T-helper 1 cell treated with Interleukin-12 subunit alpha and Interleukin-12 subunit beta and Interleukin-4 antibody, amounts not matched to agents 30 μg/mL and 1 μg/mL, for 36 hours (primary cell): ENCODE measurements around the gene DDHD1.

Experiments
- H3K27ac Mint-ChIP-seq: one replicate; pipeline ENCODE4 v1.8.0; 2021; ENCODE audit warnings: mild to moderate bottlenecking, mixed read lengths
- H3K27me3 Mint-ChIP-seq: one replicate; pipeline ENCODE4 v1.8.0; 2021; ENCODE audit warnings: low read depth, mixed read lengths
- H3K36me3 Mint-ChIP-seq: one replicate; pipeline ENCODE4 v1.8.0; 2021; ENCODE audit warnings: low read depth, mixed read lengths
- H3K4me1 Mint-ChIP-seq: one replicate; pipeline ENCODE4 v1.8.0; 2021; ENCODE audit warnings: low read depth, mixed read lengths
- H3K4me3 Mint-ChIP-seq: one replicate; pipeline ENCODE4 v1.8.0; 2021; ENCODE audit warnings: mild to moderate bottlenecking, moderate library complexity, mixed read lengths
- H3K9me3 Mint-ChIP-seq: one replicate; pipeline ENCODE4 v1.8.0; 2021; ENCODE audit warnings: mixed read lengths

Gene DDHD1

DNA sequence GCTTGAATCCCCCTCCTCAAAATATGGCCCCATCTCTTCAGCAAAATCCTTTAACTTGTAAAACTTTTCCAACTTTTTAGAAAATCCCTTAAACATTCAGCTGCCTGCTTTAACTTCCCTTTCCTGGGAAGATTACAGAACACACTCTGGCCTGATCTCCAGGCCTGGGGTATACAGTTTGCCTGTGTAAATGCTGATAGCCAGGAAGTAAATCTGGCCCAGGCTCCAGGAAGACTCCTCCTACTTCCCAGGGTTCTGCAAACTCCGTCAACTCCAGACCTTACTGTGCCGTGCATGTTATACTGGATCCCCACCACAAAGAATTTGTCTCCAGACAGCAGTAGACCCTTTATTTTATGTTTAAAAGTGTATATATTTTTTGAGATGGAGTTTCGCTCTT is 135.3 kb downstream of the DDHD1 start:
- Mint-ChIP-seq H3K9me3 (peaks cover 4% of the 10 kb centered on the region), H3K36me3 (peaks cover 21% of the 10 kb centered on the region), H3K4me1 (no peaks in the 10 kb centered on the region), H3K4me3 (no peak overlapping the region), H3K27ac (peak overlapping the region; percentile 4), H3K27me3 (peaks cover 4% of the 10 kb centered on the region)

DNA sequence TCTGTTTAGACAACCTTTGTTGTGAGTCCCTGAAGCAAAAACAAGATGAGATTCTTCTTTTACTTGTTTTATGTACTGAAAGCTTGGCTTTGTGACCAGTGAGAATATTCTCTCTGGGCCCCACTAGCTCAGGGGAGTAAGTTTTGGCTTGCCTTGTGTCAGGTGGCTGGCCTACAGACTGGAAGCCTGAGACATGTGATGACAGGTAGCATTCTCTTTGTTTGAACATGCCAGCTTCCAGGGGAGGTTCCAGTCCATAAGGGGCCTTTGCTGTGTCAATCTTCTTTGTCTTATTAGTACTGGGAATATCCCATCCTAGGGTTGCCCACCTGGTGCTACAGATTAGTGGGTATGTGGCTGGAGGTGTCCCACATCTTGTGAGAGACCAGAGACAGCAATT is 136.2 kb downstream of the DDHD1 start:
- Mint-ChIP-seq H3K4me3 (no peak overlapping the region), H3K9me3 (peaks cover 4% of the 10 kb centered on the region), H3K27ac (no peak overlapping the region), H3K27me3 (peaks cover 4% of the 10 kb centered on the region), H3K36me3 (peaks cover 15% of the 10 kb centered on the region), H3K4me1 (no peaks in the 10 kb centered on the region)

DNA sequence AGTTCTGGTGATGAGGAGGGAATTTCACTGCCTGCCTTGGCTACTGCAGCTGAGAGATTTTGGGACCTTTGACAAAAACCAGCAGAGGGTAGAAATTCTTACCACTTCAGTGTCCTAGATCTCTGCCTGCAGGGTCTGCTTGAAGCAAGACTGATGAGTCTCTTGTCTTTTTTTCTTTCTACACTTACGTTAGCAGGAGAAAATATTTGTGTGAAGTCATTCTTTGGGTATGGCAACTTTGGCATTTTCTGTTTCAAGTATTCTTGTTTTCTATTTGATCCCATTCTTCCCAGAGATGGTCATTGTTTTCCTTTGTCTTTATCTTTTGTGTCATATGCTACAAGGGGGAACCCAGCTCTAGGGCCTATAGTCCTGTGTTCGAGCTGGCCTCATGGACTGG is 136.6 kb downstream of the DDHD1 start:
- peaks cover 4% of the 10 kb centered on the region for H3K9me3 Mint-ChIP-seq
- H3K36me3 Mint-ChIP-seq, result peaks cover 15% of the 10 kb centered on the region
- no peak overlapping the region for H3K4me3 Mint-ChIP-seq
- no peaks in the 10 kb centered on the region for H3K4me1 Mint-ChIP-seq
- peaks cover 4% of the 10 kb centered on the region for H3K27me3 Mint-ChIP-seq
- H3K27ac Mint-ChIP-seq, result no peak overlapping the region

DNA sequence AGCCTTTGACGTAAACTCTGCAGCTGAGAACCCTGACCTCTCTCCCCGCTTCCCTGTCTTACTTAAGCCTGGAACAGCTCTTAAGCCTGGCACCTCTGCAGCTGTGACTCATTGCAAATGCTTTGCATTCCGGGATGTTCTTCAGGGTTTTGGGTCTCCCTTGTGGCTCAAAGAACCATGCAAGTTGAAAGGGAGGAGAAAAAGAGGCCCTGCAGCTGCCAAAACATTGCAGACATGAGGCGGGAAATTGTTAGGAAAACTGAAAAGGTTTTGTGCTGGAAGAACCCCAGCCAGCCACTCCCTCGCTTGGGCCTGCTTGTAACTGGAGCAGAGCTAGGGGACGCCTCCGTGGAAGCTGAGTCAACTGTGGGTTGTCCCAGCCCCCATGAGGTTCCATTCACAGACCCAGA is 142.1 kb downstream of the DDHD1 start:
- Mint-ChIP-seq H3K4me1 (peaks cover 6% of the 10 kb centered on the region), H3K27me3 (peaks cover 4% of the 10 kb centered on the region), H3K9me3 (no peaks in the 10 kb centered on the region), H3K27ac (no peak overlapping the region), H3K4me3 (no peak overlapping the region), H3K36me3 (no peaks in the 10 kb centered on the region)

DNA sequence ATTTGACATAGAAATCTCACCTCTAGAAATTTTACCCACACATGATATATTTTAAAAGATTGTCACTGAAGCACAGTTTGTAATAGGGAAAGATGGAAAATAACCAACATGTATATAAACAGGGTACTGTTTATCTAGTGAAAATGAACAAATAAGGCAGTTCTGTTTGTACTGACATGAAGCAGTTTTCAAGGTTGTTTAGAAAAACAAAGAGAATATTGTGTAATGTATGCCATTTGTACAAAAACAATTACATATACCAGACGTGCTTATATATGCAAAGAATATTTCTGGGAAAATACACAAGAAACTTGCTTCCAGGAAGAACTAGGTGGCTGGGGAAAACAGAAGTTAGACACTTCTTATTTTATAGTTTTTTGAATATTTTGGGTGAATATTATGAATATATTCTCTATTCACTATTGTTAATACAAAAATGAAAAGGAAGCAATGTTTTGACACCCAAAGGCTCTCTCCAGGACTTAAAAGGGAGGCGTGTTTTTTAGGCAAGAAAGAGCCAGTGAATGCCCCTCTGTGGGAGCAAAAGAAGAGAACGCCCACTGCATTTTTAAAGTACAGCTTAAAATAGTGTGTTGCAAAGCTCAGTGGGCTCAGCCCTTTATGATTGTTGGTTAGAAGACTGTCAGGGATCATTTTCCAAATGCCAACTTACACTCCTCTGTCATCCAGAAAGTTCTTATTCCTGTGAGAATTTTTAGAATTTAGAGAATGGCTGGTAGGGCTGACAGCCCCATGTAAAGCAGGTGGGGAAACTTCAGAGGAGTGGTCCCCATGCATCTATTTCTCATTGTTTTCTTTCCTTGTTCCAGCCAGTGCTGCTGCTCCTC is 142.7 kb downstream of the DDHD1 start:
- Mint-ChIP-seq H3K9me3 (no peaks in the 10 kb centered on the region), H3K4me3 (no peak overlapping the region), H3K27me3 (peaks cover 4% of the 10 kb centered on the region), H3K36me3 (no peaks in the 10 kb centered on the region), H3K27ac (no peak overlapping the region), H3K4me1 (peaks cover 6% of the 10 kb centered on the region)

DNA sequence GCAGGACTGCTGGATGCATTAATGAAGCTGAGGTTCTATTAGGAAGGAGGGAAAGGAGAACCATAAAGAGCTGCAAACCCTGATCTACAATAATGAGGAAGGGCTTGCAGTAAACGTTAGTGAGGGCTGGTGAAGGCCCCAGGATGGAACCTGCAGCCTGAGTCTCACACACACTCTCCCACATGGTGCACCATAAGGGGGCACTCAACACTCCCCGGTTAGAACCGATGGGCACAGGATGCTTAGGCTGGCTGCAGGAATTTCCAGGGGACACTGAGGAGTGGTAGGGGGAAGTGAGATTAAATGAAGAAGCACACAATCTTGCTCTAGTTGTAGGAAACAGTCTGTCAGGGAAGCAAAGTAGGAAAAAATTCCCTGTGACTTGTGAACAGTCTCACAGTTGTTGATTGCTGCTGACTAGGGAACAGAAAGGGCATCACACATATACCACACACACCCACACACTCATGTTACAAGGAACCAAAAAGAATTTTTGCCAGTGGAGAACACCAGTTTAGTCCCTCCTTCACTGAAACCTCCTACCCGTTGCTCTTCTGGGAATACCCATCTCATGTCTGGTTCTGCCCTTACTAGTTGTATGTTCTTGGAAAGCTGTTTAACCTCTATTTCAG is 146.1 kb downstream of the DDHD1 start:
- Mint-ChIP-seq H3K9me3 (no peaks in the 10 kb centered on the region), H3K36me3 (no peaks in the 10 kb centered on the region), H3K4me1 (peaks cover 6% of the 10 kb centered on the region), H3K27me3 (no peaks in the 10 kb centered on the region), H3K4me3 (no peak overlapping the region), H3K27ac (no peak overlapping the region)

DNA sequence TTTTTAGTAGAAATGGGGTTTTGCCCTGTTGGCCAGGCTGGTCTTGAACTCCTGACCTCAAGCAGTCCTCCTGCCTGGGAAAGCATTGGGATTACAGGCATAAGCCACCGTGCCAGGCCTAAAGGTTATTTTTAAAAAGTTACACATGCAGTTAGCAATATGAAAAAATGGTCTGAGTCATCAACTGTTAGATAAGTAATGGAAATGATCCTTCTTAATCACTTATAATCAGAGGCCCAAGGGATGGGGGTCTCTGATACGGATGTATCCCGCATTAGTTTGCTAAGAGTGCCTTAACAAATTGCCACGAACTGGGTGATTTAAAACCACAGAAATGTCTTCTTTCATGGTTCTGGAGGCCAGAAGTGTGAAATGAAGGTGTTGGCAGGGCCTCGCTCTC is 148.1 kb downstream of the DDHD1 start:
- Mint-ChIP-seq H3K36me3 (no peaks in the 10 kb centered on the region), H3K4me1 (peaks cover 4% of the 10 kb centered on the region), H3K27ac (no peak overlapping the region), H3K9me3 (no peaks in the 10 kb centered on the region), H3K4me3 (no peak overlapping the region), H3K27me3 (no peaks in the 10 kb centered on the region)

DNA sequence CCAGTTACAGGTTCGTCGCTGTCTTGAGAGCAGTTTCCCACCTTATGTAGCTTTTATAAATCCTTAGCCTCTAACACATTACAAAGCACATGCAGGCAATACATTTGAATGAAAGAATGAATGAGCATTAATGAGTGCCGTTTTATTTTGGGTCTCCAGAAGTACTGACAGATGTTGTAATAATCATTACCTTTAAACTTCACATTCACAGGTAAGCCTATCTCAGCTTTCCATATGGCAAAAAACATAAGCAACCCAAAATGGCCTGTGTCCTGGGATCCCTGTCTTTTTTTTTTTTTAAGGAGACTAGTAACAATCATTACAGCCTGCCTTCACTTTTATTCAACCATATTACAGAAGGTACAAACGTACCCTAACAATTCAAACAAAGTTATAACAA is 149.3 kb downstream of the DDHD1 start:
- H3K9me3 Mint-ChIP-seq, result no peaks in the 10 kb centered on the region
- no peak overlapping the region for H3K27ac Mint-ChIP-seq
- H3K27me3 Mint-ChIP-seq, result no peaks in the 10 kb centered on the region
- H3K4me1 Mint-ChIP-seq, result peaks cover 4% of the 10 kb centered on the region
- H3K4me3 Mint-ChIP-seq, result no peak overlapping the region
- H3K36me3 Mint-ChIP-seq, result no peaks in the 10 kb centered on the region

DNA sequence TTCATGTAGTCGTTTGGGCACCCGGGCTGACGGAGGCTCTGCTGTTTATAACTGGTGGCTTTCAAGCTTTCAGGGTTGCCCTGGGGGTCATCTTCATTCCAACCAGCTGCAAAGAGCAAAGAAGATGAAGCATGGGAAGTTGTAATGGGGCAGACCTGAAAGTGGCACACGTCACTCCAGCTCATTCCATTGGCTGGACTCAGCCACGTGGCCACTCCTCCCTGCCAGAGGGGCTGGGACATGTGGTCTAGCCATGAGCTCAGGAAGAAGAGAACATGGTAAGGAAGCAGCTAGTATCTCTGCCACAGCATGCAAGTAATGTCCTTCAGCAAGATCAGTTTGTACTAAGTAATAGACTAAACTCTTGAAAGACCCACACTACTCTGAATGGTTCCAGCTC is 150.5 kb downstream of the DDHD1 start:
- no peak overlapping the region for H3K27ac Mint-ChIP-seq
- no peaks in the 10 kb centered on the region for H3K36me3 Mint-ChIP-seq
- no peak overlapping the region for H3K4me3 Mint-ChIP-seq
- peaks cover 3% of the 10 kb centered on the region for H3K4me1 Mint-ChIP-seq
- no peaks in the 10 kb centered on the region for H3K9me3 Mint-ChIP-seq
- no peaks in the 10 kb centered on the region for H3K27me3 Mint-ChIP-seq

DNA sequence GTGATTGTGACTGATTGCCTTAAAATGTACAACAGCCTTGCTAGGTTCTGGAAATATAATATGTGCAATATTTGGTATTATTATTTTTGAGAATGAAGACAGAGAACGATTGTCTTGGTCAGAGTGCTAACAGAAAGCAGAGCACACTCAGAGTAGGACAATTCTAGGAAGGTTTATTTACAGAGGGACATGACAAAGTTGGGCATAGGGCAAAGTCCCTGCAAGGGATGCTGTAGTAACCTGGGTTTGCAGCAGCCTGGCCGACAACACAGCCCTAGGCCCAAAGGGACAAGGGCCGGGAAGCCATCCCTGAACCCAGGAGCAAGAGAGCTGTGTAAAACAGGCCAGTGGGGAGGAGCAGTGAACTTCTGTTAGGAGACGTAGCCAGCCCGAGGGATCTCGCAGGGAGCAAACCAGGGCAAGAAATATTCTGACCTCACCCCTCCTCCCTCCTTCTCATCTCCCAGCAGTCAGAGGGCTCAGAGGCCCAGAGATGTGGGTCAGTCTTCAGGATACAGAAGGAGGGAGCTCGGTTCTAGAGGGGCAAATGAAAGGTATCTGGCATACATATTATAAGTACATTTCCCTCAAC is 151.2 kb downstream of the DDHD1 start:
- no peaks in the 10 kb centered on the region for H3K27me3 Mint-ChIP-seq
- no peaks in the 10 kb centered on the region for H3K9me3 Mint-ChIP-seq
- no peak overlapping the region for H3K4me3 Mint-ChIP-seq
- no peaks in the 10 kb centered on the region for H3K4me1 Mint-ChIP-seq
- H3K36me3 Mint-ChIP-seq, result no peaks in the 10 kb centered on the region
- H3K27ac Mint-ChIP-seq, result no peak overlapping the region

DNA sequence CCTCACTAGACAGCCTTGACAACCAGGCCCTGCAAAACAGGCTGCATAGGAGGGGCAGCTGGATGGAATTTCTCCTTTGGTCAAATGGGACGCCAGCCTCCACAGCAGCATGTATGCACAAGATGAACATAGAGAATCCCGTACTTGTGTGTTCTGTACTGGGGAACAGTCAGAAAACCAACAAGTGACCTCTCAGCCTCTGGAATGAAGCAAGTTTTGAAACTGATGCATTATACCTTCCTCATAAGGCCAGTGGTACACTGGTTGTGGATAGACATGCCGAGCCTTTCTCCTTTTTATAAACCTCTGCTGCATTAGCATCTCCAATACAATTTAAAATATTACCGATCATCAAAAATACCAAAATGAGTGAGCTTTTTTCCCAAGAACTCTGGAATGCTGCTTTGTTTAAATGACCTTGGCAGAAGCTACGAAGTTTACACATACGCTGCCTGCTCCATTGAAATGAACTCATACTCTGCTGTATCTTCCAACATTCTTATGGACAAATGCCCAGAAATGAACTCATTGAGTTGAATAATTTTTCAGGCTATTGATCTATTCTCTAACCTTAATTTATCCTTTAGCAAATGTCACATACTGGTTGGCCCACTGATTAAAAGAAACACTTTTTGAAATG is 154.6 kb downstream of the DDHD1 start:
- Mint-ChIP-seq H3K27ac (no peak overlapping the region), H3K9me3 (no peaks in the 10 kb centered on the region), H3K4me1 (no peaks in the 10 kb centered on the region), H3K27me3 (no peaks in the 10 kb centered on the region), H3K4me3 (no peak overlapping the region), H3K36me3 (peaks cover 3% of the 10 kb centered on the region)

DNA sequence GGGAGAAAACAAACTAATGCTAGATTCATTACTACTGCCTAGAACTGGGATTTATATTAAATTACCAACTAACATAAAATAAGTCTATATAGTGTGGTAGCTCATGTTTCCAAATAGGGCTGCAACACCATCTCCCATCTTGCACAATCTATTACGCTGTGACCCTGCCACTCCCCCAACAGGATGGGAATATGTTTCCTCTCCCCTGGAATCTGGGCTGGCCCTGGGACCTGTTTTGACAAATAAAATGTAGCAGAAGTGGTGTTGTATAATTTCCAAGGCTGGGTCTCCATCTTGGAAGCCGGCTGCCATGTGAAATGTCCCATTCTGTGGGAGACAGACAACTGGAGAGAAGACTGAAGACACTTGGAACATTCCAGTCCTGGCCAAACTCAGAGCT is 156.6 kb downstream of the DDHD1 start:
- Mint-ChIP-seq H3K4me1 (no peaks in the 10 kb centered on the region), H3K27ac (no peak overlapping the region), H3K4me3 (no peak overlapping the region), H3K36me3 (peaks cover 3% of the 10 kb centered on the region), H3K9me3 (no peaks in the 10 kb centered on the region), H3K27me3 (peaks cover 11% of the 10 kb centered on the region)

DNA sequence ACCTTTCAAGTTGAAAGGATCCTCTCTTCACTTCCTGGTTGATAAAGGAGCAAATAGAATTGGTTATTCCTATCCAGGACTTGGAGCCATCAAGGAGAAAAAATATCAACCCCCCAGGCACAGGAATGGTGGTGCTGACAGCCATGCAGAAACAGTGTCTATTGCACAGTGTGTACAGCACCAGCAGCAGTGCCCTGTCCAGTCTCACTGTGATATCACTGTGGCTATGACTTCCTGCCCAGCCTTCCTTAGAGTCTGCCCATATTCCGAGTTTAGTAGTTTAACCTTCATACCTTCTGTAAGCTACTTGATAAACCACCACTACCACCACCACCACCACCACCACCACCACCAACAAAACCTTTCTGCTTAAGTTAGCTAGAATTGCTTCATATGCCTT is 157.1 kb downstream of the DDHD1 start:
- Mint-ChIP-seq H3K36me3 (peaks cover 3% of the 10 kb centered on the region), H3K27ac (no peak overlapping the region), H3K4me1 (no peaks in the 10 kb centered on the region), H3K27me3 (peaks cover 16% of the 10 kb centered on the region), H3K9me3 (no peaks in the 10 kb centered on the region), H3K4me3 (no peak overlapping the region)

DNA sequence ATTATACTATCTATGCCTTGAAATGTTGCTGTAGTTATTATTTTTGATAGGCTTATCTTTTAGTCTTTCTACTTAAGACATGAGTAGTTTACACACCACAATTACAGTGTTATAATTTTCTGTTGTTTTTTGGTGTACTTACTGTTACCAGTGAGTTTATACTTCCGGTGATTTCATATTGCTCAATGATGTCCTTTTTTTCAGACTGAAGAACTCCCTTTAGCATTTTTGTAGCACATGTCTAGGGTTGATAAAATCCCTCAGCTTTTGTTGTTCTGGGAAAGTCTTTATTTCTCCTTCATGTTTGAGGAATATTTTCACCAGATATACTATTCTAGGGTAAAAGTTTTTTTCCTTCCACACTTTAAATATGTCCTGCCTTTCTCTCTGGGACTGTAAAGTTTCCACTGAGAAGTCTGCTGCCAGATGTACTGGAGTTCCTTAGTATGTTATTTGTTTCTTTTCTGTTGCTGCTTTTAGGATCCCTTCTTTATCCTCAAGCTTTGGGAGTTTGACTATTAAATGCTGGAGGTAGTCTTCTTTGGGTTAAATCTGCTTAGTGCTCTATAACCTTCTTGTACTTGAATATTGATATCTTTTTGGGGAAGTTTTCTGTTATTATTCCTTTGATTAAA is 160.8 kb downstream of the DDHD1 start:
- peaks cover 3% of the 10 kb centered on the region for H3K36me3 Mint-ChIP-seq
- no peak overlapping the region for H3K27ac Mint-ChIP-seq
- no peaks in the 10 kb centered on the region for H3K9me3 Mint-ChIP-seq
- H3K27me3 Mint-ChIP-seq, result peaks cover 29% of the 10 kb centered on the region
- H3K4me1 Mint-ChIP-seq, result no peaks in the 10 kb centered on the region
- no peak overlapping the region for H3K4me3 Mint-ChIP-seq
